Esophagus squamous epithelium (tissue), 4 donors: Measurements from ENCODE around the gene FLYWCH1.

Source experiments
- CTCF ChIP-seq, 6 experiments: fragments of 450-650 bp in 4 of 6; fragments of 200-600 bp in 2 of 6; sonication (generic) in 2 of 6; IDR thresholded peaks; one replicate each; pipeline ENCODE4 v1.5.1; 2016 to 2019; ENCODE audit warnings: antibody characterized with exemption in 6 of 6, mild to moderate bottlenecking in 4 of 6, moderate library complexity in 4 of 6
- POLR2A ChIP-seq, 4 donors: fragments of 450-650 bp; IDR thresholded peaks; one replicate each; pipeline ENCODE4 v1.6.1; 2017; ENCODE audit warnings: antibody characterized with exemption in 4 of 4, mild to moderate bottlenecking in 4 of 4, moderate library complexity in 3 of 4

DNA sequence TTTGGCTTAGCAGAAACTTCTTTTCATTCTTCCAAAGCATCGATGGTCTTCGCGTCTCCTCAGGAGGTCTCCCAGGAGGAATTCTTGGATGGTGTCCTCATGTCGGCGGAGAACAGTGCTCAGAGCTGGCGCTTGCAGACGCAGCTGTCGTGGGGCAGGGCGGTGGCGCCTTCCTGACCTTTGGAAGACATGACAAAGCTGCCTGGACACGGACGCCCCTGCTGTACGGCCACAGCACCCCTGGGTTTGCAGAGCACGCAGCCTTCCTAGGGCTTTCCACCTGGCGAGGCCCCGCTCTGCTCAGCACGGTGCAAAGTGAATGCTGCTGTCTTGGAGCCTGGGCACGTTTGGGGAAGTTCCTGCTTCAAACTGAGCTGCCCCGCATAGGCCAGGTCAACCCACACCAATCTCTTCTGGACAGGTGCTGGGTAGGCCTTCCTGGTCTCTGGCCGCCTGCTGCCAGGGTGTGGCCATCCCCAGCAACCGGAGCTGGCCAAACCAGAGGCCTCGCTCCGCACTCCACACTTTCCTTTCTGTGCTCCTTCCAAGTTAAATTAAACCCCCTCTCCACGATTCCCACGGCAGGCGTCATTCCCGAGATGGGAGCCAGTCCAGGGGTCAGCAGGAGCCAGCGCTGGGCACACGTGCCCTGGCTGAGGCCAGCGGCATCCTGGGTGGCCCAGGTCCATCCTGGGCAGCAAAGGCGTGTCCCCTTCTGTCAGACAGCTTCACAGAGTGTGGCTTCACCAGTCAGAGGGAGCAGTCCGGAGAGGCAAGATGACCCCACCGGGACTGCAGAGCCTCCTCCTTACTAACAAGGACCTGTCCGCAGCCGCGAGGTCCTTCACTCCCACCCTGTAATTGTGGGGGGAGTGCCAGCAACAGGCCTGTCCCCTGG is 37.3 kb downstream of the FLYWCH1 start:
- TF ChIP-seq POLR2A (IDR thresholded peaks at IDR 0.05) (no peak), CTCF (IDR thresholded peaks at IDR 0.05) (no peak)
